RKO (cell line): ENCODE measurements around the gene GRIK1.

Experiments
- DNase-seq: peaks from one replicate; pipeline ENCODE4 v3.0.0-alpha.2; 2016; ENCODE audit warnings: low spot score

The GRIK1 gene

GRCh38 chr21:29718081-29718815 is 221.5 kb downstream of the GRIK1 start:
- peak; percentile 80 for DNase-seq

- no peak for DNase-seq
These were observed 222.1 kb downstream of the GRIK1 start for GRCh38 chr21:29717659-29718058.

- DNase-seq, result no peak
These were observed 223.0 kb downstream of the GRIK1 start for GRCh38 chr21:29716753-29717152.

GRCh38 chr21:29715089-29715488 is 224.7 kb downstream of the GRIK1 start:
- DNase-seq, result no peak

GRCh38 chr21:29712818-29713217 is 227.0 kb downstream of the GRIK1 start:
- no peak for DNase-seq

GRCh38 chr21:29711236-29711635 is 228.6 kb downstream of the GRIK1 start:
- DNase-seq, result no peak

- DNase-seq, result no peak
These were observed 229.3 kb downstream of the GRIK1 start for GRCh38 chr21:29710498-29710897.

- no peak for DNase-seq
These were observed 231.4 kb downstream of the GRIK1 start for GRCh38 chr21:29708401-29708800.

- DNase-seq, result no peak
These were observed 235.1 kb downstream of the GRIK1 start for GRCh38 chr21:29704719-29705118.

GRCh38 chr21:29701676-29702075 is 238.1 kb downstream of the GRIK1 start:
- DNase-seq, result no peak

GRCh38 chr21:29697555-29698193 is 242.1 kb downstream of the GRIK1 start:
- DNase-seq, result no peak

- no peak for DNase-seq
These were observed 242.9 kb downstream of the GRIK1 start for GRCh38 chr21:29696937-29697336.

GRCh38 chr21:29691616-29692491 is 247.9 kb downstream of the GRIK1 start:
- no peak for DNase-seq

GRCh38 chr21:29689753-29690152 is 250.0 kb downstream of the GRIK1 start:
- no peak for DNase-seq

- DNase-seq, result no peak
These were observed 255.7 kb downstream of the GRIK1 start for GRCh38 chr21:29684106-29684505.

- no peak for DNase-seq
These were observed 257.0 kb downstream of the GRIK1 start for GRCh38 chr21:29682800-29683199.

GRCh38 chr21:29680273-29680672 is 259.5 kb downstream of the GRIK1 start:
- DNase-seq, result no peak

- DNase-seq, result no peak
These were observed 261.2 kb downstream of the GRIK1 start for GRCh38 chr21:29678626-29679025.

GRCh38 chr21:29677326-29677725 is 262.5 kb downstream of the GRIK1 start:
- DNase-seq, result no peak

GRCh38 chr21:29676395-29676794 is 263.4 kb downstream of the GRIK1 start:
- DNase-seq, result no peak

- no peak for DNase-seq
These were observed 264.3 kb downstream of the GRIK1 start for GRCh38 chr21:29675451-29675850.

GRCh38 chr21:29674343-29674742 is 265.5 kb downstream of the GRIK1 start:
- DNase-seq, result no peak

- DNase-seq, result no peak
These were observed 266.6 kb downstream of the GRIK1 start for GRCh38 chr21:29673096-29673610.
